Fibroblast of pulmonary artery (primary cell): ENCODE measurements around the gene TM9SF4.

Experiments
- DNase-seq: peaks from one replicate; pipeline ENCODE4 v3.0.0-alpha.2; 2010; ENCODE audit warnings: low read depth
- H3K4me3 ChIP-seq: replicated peaks from 2 replicates; pipeline ENCODE4 v1.5.1; 2011; ENCODE audit warnings: low read depth, mild to moderate bottlenecking, control low read depth, low read length, moderate library complexity
- CTCF ChIP-seq: IDR thresholded peaks from 2 replicates; pipeline ENCODE4 v1.5.1; 2011; ENCODE audit warnings: mild to moderate bottlenecking, control low read depth, low read length, inconsistent platforms; ENCODE audit errors: missing control alignments

Gene TM9SF4

GRCh38 chr20:32188376-32189122 is 79.0 kb downstream of the TM9SF4 start:
- no peak overlapping the region for H3K4me3 ChIP-seq
- no peak for DNase-seq
- TF ChIP-seq CTCF, result no peak

GRCh38 chr20:32189123-32189410 is 79.6 kb downstream of the TM9SF4 start:
- H3K4me3 ChIP-seq, result no peak overlapping the region
- no peak for TF ChIP-seq CTCF
- DNase-seq, result no peak

DNA sequence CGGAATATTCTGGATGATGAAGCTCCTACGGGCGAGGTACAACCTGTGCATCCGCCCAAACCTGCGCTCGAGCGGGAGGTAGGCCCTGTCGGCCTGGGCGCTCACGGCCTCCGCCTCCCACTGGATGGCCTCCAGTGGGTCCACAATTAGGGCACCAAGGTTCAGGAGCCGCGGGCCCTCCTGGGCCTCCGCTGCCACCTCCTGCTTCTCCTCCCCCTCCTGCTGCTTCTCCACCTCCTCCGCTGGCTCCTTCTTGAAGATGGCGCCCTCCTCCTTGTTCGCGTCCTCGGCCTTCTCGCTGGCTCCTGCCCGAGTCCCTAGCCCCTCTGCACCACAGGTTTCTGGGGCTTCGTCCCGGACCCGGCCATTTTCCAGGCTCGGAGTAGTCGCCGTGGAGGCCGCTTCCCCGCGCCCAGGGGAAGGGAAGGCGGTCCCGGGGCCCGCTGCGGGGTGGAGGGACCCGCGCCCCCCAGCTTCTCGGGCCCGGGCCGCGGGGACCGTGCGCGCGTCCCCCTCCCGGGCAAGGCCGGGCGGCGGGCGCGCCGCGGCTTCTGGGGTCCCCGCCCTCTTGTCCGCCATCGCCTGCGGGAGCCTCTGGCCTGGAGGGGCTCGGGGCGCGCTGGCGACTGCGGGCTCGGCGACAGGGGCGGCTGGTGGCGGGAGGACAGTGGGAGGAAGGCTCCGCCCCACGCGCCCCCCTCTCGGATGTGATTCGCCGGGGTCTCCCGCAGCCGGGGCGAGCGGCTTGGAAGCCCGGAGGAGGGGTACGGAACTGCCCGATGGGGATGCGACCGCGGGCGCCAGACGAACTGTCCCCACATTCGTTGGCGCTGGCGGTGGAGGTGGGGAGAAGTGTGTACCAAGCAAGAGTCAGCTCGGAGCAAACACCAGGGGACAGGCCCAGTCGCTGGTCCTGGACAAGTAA is 80.4 kb downstream of the TM9SF4 start:
- no peak for TF ChIP-seq CTCF
- peak overlapping the region; percentile 52 for H3K4me3 ChIP-seq
- DNase-seq, result no peak

DNA sequence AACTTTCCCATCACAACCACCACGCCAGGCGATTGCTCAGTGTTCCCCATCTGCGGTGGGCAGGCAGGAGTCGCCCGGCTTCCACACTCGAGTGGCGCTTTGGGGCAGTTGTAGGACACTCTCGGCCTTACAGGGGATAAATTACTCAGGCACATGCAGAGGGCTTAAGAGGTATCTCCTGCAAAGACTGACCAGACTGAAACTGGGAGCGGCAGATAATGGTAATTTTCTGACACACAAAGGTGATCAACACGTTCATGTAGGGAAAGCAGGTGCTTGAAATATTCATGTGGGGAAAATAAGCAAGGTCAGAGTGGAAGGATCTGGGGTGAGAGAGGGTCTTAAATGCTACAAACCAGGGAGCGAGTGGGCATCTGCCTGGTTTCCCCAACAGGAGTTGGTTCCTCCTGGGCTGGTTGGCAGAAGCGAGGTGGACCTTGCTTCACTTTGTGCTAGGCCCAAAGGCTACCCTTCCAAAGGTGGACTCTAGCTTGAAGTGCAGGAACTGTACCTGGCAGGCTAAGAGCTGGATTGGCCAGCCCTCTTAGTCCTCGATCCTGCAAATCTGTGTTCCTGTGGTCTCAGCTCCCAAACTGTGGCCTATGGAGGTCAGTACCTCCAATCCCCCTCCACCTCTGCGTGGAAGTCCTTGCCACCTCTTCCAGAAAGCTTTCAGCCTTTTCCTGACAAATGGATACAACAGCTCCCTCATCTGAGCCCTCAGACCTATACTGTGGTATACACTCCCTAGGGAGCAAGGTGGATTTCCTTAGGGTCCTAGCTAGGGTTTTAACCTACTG is 81.3 kb downstream of the TM9SF4 start:
- TF ChIP-seq CTCF, result no peak
- H3K4me3 ChIP-seq, result peak overlapping the region; percentile 52
- no peak for DNase-seq

DNA sequence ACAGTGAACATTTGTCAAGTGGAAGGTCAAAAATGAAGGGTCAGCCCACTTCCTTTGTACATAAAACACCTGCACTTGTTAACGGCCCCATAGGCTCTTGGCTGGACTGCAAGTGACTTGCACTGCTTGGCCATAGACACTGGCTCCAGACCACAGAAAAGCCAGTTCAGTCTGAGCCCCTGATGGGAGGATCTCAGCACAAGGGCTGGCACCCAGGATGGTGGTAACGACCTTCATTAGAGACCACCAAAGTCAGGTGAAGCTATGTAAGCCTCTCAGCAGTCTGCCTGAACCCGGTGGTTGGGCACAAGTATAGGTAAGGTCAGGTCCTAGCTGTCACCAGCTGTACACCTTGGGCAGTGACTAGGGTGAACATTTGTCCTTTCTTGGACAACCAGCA is 81.9 kb downstream of the TM9SF4 start:
- no peak for TF ChIP-seq CTCF
- no peak for DNase-seq
- H3K4me3 ChIP-seq, result no peak overlapping the region

- TF ChIP-seq CTCF, result no peak
- no peak overlapping the region for H3K4me3 ChIP-seq
- DNase-seq, result peak; percentile 65
Measured at GRCh38 chr20:32191873-32192272, 82.4 kb downstream of the TM9SF4 start.
